Astrocyte of the cerebellum (primary cell): ENCODE data around the gene ENOX1.

Source experiments
- DNase-seq: peaks from one replicate; pipeline ENCODE4 v3.0.0-alpha.2; 2011; ENCODE audit warnings: low read depth
- H3K4me3 ChIP-seq: 2 replicates; pipeline ENCODE4 v1.5.1; 2011; ENCODE audit warnings: mild to moderate bottlenecking, low read depth, low read length, moderate library complexity
- CTCF ChIP-seq: IDR thresholded peaks from 2 replicates; pipeline ENCODE4 v1.5.1; 2012; ENCODE audit warnings: low read length, low read depth, moderate library complexity, mild to moderate bottlenecking; ENCODE audit errors: missing control alignments
- in situ Hi-C: cut with HindIII; loops from 2 replicates; pipeline ENCODE4 v1.10.0; 2017; ENCODE audit warnings: low sequenced_read_pairs

Gene ENOX1

DNA sequence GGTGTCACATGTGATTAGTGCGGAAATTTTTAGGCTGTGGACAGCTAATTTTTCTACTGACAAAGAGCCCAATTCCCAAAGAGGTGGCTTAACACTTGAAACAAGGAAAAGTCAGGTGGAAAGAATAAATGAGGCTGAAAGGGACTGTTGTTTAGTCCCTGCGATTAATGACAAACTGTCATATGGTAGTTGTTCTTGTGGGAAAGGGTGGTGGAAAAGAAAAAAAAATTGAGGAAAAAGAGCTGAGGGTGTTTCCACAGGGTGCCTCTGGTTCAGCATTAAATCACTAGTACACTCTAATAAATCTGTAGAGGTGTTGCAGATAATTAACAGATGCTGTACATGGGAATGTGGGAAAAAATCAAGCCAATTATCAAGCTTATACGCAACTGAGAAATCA is 462.6 kb downstream of the ENOX1 start:
- DNase-seq: no peak
- no peak overlapping the region for H3K4me3 ChIP-seq
- in situ Hi-C loops: no loop called here
- TF ChIP-seq CTCF: no peak

DNA sequence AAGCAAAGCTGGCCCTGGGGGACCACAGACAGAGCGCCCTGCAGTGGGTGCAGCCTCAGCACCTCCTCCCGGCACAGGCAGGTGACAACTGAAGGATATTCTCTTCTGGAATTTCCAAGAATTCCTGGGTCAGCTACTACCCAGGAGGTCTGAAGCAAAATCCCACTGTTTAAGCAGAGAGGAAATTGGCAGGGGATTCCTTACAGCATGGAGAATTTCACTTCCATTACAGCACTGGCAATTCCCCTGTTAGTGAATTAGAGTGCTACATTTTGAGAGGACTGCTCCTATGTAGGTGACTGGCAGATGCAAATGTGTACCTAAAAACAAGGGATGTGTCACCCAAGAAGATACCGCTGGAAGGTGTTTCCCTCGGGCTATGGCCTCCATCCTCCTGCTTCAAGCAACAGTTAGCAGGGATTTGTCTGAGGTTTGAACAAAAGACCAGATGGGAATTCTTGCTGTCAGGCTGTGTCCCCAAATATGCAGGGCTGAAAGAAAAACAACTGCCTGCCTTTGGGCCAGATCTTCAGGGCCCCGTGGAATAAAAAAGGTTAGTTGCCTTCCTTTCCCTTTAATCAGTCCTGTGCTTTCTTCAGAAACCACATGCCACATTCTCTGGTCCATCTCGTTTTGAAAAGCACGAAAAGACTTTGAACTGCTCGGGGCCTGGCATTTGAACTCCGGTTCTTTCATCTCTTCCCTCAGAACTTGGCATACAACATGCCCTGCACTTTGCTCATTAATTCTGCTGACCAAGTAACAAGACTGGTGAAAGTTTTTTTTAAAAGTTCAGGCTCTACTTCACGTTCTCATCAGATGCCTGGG is 466.9 kb downstream of the ENOX1 start:
- in situ Hi-C loops: no loop called here
- TF ChIP-seq CTCF: no peak
- no peak for DNase-seq
- H3K4me3 ChIP-seq: no peak overlapping the region

DNA sequence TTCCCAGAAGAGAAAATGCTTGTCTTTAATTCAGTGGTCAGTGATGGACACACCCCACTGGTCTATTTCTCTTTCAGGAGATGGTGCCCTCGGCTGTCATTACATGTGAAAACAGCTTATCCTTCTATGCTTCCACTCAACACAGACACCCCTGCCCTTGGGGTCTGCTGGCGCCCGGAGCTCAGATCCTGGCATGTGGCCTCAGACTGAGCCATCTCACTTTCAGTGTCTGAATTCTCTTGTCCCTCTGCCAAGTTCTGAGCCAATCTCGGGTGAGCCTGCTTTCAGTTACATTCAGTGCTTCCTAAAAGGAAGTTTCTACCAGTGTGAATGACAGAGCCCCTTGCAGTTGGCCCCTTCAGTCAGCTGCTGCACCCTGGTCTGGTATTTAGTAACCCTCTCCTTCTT is 469.8 kb downstream of the ENOX1 start:
- in situ Hi-C loops: no loop called here
- TF ChIP-seq CTCF: no peak
- H3K4me3 ChIP-seq: no peak overlapping the region
- DNase-seq: peak; percentile 39

DNA sequence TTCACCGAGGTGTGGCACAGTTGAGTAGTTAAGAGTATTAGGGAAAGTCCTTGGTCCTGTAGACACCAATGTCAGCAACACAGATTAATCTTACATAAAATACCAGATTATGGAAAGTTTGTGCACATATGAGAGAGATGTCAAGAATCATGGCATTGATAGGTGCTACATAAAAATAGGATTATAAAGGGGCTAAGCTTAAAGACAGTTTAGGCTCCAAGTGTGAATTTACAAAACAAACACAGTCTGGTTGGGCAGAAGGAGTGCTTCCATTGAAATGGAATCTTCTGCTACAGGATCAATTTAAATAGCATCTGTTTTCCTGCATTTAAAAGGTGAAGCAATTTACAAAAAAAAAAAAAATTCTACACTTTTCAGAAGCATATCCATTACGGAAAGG is 470.5 kb downstream of the ENOX1 start:
- no peak for TF ChIP-seq CTCF
- no peak for DNase-seq
- H3K4me3 ChIP-seq: no peak overlapping the region
- in situ Hi-C loops: no loop called here

GRCh38 chr13:43315522-43315921 is 471.2 kb downstream of the ENOX1 start:
- no peak for DNase-seq
- in situ Hi-C loops: no loop called here
- no peak for TF ChIP-seq CTCF
- H3K4me3 ChIP-seq: no peak overlapping the region

DNA sequence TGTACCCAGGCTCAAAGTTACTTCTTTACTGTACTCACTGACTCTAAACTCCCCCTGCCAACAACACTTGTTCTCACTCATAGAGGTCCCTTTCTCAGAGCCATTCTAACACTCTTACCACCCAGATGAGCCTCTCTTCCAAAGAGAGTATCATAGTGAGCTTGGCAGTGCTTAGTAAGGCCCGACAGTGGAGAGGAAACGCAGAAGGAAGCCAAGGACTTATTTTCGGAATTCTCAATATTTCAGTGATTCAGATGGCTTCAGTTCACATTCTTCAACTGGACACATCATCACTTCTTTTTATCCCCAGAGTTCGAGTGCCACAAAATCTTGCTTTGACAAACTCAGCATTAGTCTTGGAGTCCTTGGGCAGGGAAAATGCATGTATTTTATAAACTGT is 477.5 kb downstream of the ENOX1 start:
- H3K4me3 ChIP-seq: no peak overlapping the region
- DNase-seq: no peak
- in situ Hi-C loops: no loop called here
- no peak for TF ChIP-seq CTCF
